HL-60 (cell line): ENCODE measurements around the gene CHURC1.

Experiments used
- DNase-seq, 2 experiments: peaks; one replicate each; pipeline ENCODE4 v3.0.0-alpha.2; 2010 to 2020; ENCODE audit warnings: low read depth in 1 of 2, low spot score in 1 of 2
- H3K27ac ChIP-seq: fragments of 250-450 bp; sonication (Bioruptor Pico); replicated peaks from 2 replicates; pipeline ENCODE4 v1.5.1; 2020; ENCODE audit warnings: mild to moderate bottlenecking, moderate library complexity
- H3K27me3 ChIP-seq: fragments of 250-450 bp; sonication (Bioruptor Pico); 2 replicates; pipeline ENCODE4 v1.5.1; 2021; ENCODE audit warnings: mild to moderate bottlenecking, moderate library complexity; ENCODE audit not compliant: insufficient read depth, poor library complexity, severe bottlenecking
- H3K4me3 ChIP-seq: replicated peaks from 2 replicates; pipeline ENCODE4 v1.5.1; 2011; ENCODE audit warnings: mild to moderate bottlenecking, control low read depth, low read length; ENCODE audit not compliant: insufficient read depth
- GABPA ChIP-seq: IDR thresholded peaks from 2 replicates; pipeline ENCODE4 v1.6.1; 2012; ENCODE audit warnings: low read depth
- POLR2AphosphoS5 ChIP-seq: IDR thresholded peaks from 2 replicates; pipeline ENCODE4 v1.6.1; 2012; ENCODE audit warnings: low read depth
- REST ChIP-seq: IDR thresholded peaks from 2 replicates; pipeline ENCODE4 v1.6.1; 2012; ENCODE audit warnings: low read depth; ENCODE audit not compliant: insufficient replicate concordance
- SPI1 ChIP-seq: IDR thresholded peaks from 2 replicates; pipeline ENCODE4 v1.6.1; 2012; ENCODE audit warnings: low read depth, mild to moderate bottlenecking, borderline replicate concordance
- TF ChIP-seq, protein P1 (sequence below): IDR thresholded peaks from one replicate; pipeline ENCODE4 v1.5.1; 2011; ENCODE audit warnings: low read length, control low read depth, inconsistent platforms; ENCODE audit not compliant: insufficient read depth

Gene CHURC1

GRCh38 chr14:64954491-64955240, 40.4 kb downstream of the CHURC1 start:
- TF ChIP-seq GABPA (no peak), POLR2AphosphoS5 (no peak), REST (no peak)
- Histone ChIP-seq H3K27me3 (no peaks in the 10 kb centered on the region), H3K4me3 (no peak overlapping the region), H3K27ac (no peak overlapping the region)
- DNase-seq, result no peak

GRCh38 chr14:64955297-64955696, 41.0 kb downstream of the CHURC1 start:
- no peak overlapping the region for H3K27ac ChIP-seq
- no peak for TF ChIP-seq SPI1
- no peak for TF ChIP-seq REST
- no peak for TF ChIP-seq POLR2AphosphoS5
- no peak for TF ChIP-seq GABPA
- TF ChIP-seq, protein P1, sequence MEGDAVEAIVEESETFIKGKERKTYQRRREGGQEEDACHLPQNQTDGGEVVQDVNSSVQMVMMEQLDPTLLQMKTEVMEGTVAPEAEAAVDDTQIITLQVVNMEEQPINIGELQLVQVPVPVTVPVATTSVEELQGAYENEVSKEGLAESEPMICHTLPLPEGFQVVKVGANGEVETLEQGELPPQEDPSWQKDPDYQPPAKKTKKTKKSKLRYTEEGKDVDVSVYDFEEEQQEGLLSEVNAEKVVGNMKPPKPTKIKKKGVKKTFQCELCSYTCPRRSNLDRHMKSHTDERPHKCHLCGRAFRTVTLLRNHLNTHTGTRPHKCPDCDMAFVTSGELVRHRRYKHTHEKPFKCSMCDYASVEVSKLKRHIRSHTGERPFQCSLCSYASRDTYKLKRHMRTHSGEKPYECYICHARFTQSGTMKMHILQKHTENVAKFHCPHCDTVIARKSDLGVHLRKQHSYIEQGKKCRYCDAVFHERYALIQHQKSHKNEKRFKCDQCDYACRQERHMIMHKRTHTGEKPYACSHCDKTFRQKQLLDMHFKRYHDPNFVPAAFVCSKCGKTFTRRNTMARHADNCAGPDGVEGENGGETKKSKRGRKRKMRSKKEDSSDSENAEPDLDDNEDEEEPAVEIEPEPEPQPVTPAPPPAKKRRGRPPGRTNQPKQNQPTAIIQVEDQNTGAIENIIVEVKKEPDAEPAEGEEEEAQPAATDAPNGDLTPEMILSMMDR, result no peak
- no peak for DNase-seq
- no peaks in the 10 kb centered on the region for H3K27me3 ChIP-seq
- no peak overlapping the region for H3K4me3 ChIP-seq

- TF ChIP-seq POLR2AphosphoS5 (no peak), REST (no peak), SPI1 (no peak), GABPA (no peak)
- TF ChIP-seq, protein P1, result no peak
These were observed 42.6 kb downstream of the CHURC1 start for GRCh38 chr14:64956697-64957406.

More at GRCh38 chr14:64956697-64957406, 42.6 kb downstream of the CHURC1 start:
- no peak overlapping the region for H3K27ac ChIP-seq
- H3K4me3 ChIP-seq, result no peak overlapping the region
- H3K27me3 ChIP-seq, result no peaks in the 10 kb centered on the region
- DNase-seq, result no peak
